ENCODE measurements around the gene AKIRIN2. TPM values are rescaled to one million over a fixed set of nuclear protein-coding genes. Genes with fewer than 3 reads are reported as not detected.

AKIRIN2 gene
- total and polyA plus RNA-seq, 2 of the 13 experiments (the other 11 are each of a cell fraction or from before 2014, with no cell fraction given): 15.6 to 23.4 TPM

- peak; percentile 73 for DNase-seq (ENCODE audit: low spot score)
- FAIRE-seq: peak; percentile 26
- TSS peak; percentile 53 for BruUV-seq (replicated peaks)
- TF ChIP-seq KLF9 (CRISPR knock-in tag; IDR thresholded peaks at IDR 0.05; ENCODE audit: low read depth) (no peak), ZBTB39 (CRISPR knock-in tag; IDR thresholded peaks at IDR 0.05) (no peak), SYNCRIP (IDR thresholded peaks at IDR 0.05; ENCODE audit: insufficient read depth, low read depth, low read length) (no peak), HNRNPLL (IDR thresholded peaks at IDR 0.05; ENCODE audit: low read depth, low read length, poor library complexity, severe bottlenecking) (no peak), ZNF781 (CRISPR knock-in tag; IDR thresholded peaks at IDR 0.05; ENCODE audit: borderline replicate concordance, not compliant biosample characterization) (no peak), TRIM24 (CRISPR knock-in tag; IDR thresholded peaks at IDR 0.05) (no peak), DPF2 (CRISPR knock-in tag; IDR thresholded peaks at IDR 0.05; ENCODE audit: borderline replicate concordance, low read depth) (no peak), TFDP1 (CRISPR knock-in tag; IDR thresholded peaks at IDR 0.05; ENCODE audit: borderline replicate concordance) (no peak), KDM3A (CRISPR knock-in tag; IDR thresholded peaks at IDR 0.05; ENCODE audit: low read depth) (no peak), ZNF318 (CRISPR knock-in tag; IDR thresholded peaks at IDR 0.05) (no peak)
These were observed 1.4 kb downstream of the AKIRIN2 start for GRCh38 chr6:87700397-87701343.

More at GRCh38 chr6:87700397-87701343, 1.4 kb downstream of the AKIRIN2 start:
- peaks cover 51% of the 10 kb centered on the region for H3K4me1 ChIP-seq (ENCODE audit: insufficient read depth, low read length)
- intact Hi-C loops (cut with micrococcal nuclease; ENCODE audit: unreplicated experiment) (loop anchor here (1.0 kb wide), 1 partner anchor 244 kb away; no protein-coding TSS in a partner anchor), in situ Hi-C loops (cut with HindIII; ENCODE audit: extremely low pct_ligation_motif_present, low pct_unique_long_range_greater_than_20kb) (loop anchor here (5.0 kb wide), 1 partner anchor 97 kb away; no protein-coding TSS in a partner anchor)
- peak; percentile 28 for ATAC-seq
- H3K27me3 ChIP-seq (ENCODE audit: control insufficient read depth in 1 of 2, insufficient read depth in 2 of 2, low read length in 2 of 2): no peaks in the 10 kb centered on the region; a peak in 1 of 5 replicates
- H3K9ac ChIP-seq (ENCODE audit: insufficient read depth, low read depth, low read length): peak overlapping the region; percentile 98
- CTCF ChIA-PET (ENCODE audit: low intra/inter-chr PET ratio, low total read pairs): no interaction called here
- H3K27ac ChIP-seq (ENCODE audit: extremely low read length, insufficient read depth, low read length): peak overlapping the region; percentile 96
- peak overlapping the region; percentile 72 to 97 (median 94) for H3K4me3 ChIP-seq (replicated peaks in 1 of 3; ENCODE audit: insufficient read depth in 1 of 3, low read depth in 2 of 3, low read length in 3 of 3)
- POLR2A ChIA-PET: interaction anchor here (1.3 to 2.4 kb wide), 2 partner anchors 10 to 98 kb away, joined by 3 to 13 read pairs; no protein-coding TSS in a partner anchor
- no peaks in the 10 kb centered on the region for H3K9me3 ChIP-seq (ENCODE audit: low read length)
- peak overlapping the region; percentile 70 for H3K4me2 ChIP-seq (ENCODE audit: low read depth, low read length)
- no peak overlapping the region for H2AFZ ChIP-seq (ENCODE audit: low read length)
- no peaks in the 10 kb centered on the region; a peak in 2 of 5 replicates for H3K36me3 ChIP-seq (replicated peaks in 1 of 2; ENCODE audit: control insufficient read depth in 1 of 2, insufficient read depth in 2 of 2, low read length in 2 of 2)
- under 1% methylated on average over 16 of the region's 18 CpGs for WGBS (ENCODE audit: low lambda C conversion rate)
- peaks cover 35% of the 10 kb centered on the region for H4K20me1 ChIP-seq (ENCODE audit: insufficient read depth, low read length)
- H3K79me2 ChIP-seq (ENCODE audit: insufficient read depth, low read length): peaks cover 61% of the 10 kb centered on the region
